ENCODE measurements around the gene CILP.

- peak; percentile 57; the same call in 1 of the 2 replicates for TF ChIP-seq CTCF (conservative IDR thresholded peaks at IDR 0.05; ENCODE audit: low read length)
- no peak for TF ChIP-seq EZH2phosphoT487 (IDR thresholded peaks at IDR 0.05; ENCODE audit: borderline replicate concordance, low read depth, low read length)
Measured at GRCh38 chr15:65183865-65184159, 27.5 kb downstream of the CILP start.

All from OCI-LY7 (cell line).